Activated CD4-positive, alpha-beta T cell treated with anti-CD3 and anti-CD28 coated beads, Interleukin-2, amount 50 U/mL, for 48 hours (primary cell): ENCODE measurements around the gene CCM2.

Source experiments
- DNase-seq, 2 experiments: peaks; one replicate each; pipeline ENCODE4 v3.0.0-alpha.2; 2020

CCM2 gene

GRCh38 chr7:45082831-45083331 is 82.9 kb downstream of the CCM2 start:
- DNase-seq: no peak

- no peak for DNase-seq
Observed at GRCh38 chr7:45084336-45084735, 84.3 kb downstream of the CCM2 start.

- no peak for DNase-seq
Observed at GRCh38 chr7:45084901-45085618, 85.1 kb downstream of the CCM2 start.

GRCh38 chr7:45085619-45086200 is 85.7 kb downstream of the CCM2 start:
- no peak for DNase-seq

GRCh38 chr7:45086331-45087065 is 86.5 kb downstream of the CCM2 start:
- no peak for DNase-seq

- no peak for DNase-seq
Observed at GRCh38 chr7:45087301-45088145, 87.5 kb downstream of the CCM2 start.

- DNase-seq: no peak
Observed at GRCh38 chr7:45088146-45088701, 88.2 kb downstream of the CCM2 start.

GRCh38 chr7:45088821-45089340 is 88.9 kb downstream of the CCM2 start, which contains the start of gene NACAD:
Gene NACAD (minus strand): TSS chr7:45088969. CDS start chr7:45088894, 75 bp downstream.
- DNase-seq: no peak

- DNase-seq: peak; percentile 76 to 81
Observed at GRCh38 chr7:45089341-45089891, 89.4 kb downstream of the CCM2 start.

- DNase-seq: no peak
Observed at GRCh38 chr7:45092100-45092930, 92.3 kb downstream of the CCM2 start.

- no peak for DNase-seq
Observed at GRCh38 chr7:45092931-45093235, 92.9 kb downstream of the CCM2 start.

- no peak for DNase-seq
Observed at GRCh38 chr7:45098983-45099839, 99.2 kb downstream of the CCM2 start.

GRCh38 chr7:45099891-45100760 is 100.1 kb downstream of the CCM2 start:
- no peak for DNase-seq

- DNase-seq: no peak
Observed at GRCh38 chr7:45100761-45101480, 100.9 kb downstream of the CCM2 start.

- DNase-seq: no peak
Observed at GRCh38 chr7:45101748-45102147, 101.7 kb downstream of the CCM2 start.

- DNase-seq: no peak
Observed at GRCh38 chr7:45102785-45103712, 103.0 kb downstream of the CCM2 start.
